HEK293 (cell line): ENCODE data around the gene PSD4.

Experiments used
- CTCF ChIP-seq: fragments of 450-650 bp; formaldehyde crosslinking; IDR thresholded peaks from 2 replicates; pipeline ENCODE4 v1.5.1; 2016; ENCODE audit warnings: missing biosample characterization, missing genetic modification characterization
- GLI4 ChIP-seq: fragments of 450-650 bp; formaldehyde crosslinking; IDR thresholded peaks from 2 replicates; pipeline ENCODE4 v1.5.1; 2016; ENCODE audit warnings: missing biosample characterization, missing genetic modification characterization
- KLF9 ChIP-seq: fragments of 450-650 bp; formaldehyde crosslinking; IDR thresholded peaks from 2 replicates; pipeline ENCODE4 v1.5.1; 2016; ENCODE audit warnings: missing biosample characterization, missing genetic modification characterization, low read depth
- PATZ1 ChIP-seq: fragments of 450-650 bp; formaldehyde crosslinking; IDR thresholded peaks from 2 replicates; pipeline ENCODE4 v1.5.1; 2016; ENCODE audit warnings: missing biosample characterization, missing genetic modification characterization
- ZBTB11 ChIP-seq: fragments of 450-650 bp; formaldehyde crosslinking; conservative IDR thresholded peaks from 2 replicates; pipeline ENCODE4 v1.5.1; 2016; ENCODE audit warnings: low read depth, missing biosample characterization, missing genetic modification characterization
- ZNF114 ChIP-seq: fragments of 450-650 bp; formaldehyde crosslinking; IDR thresholded peaks from 2 replicates; pipeline ENCODE4 v1.5.0; 2017; ENCODE audit warnings: missing biosample characterization, missing genetic modification characterization
- ZNF23 ChIP-seq: fragments of 450-650 bp; formaldehyde crosslinking; IDR thresholded peaks from 2 replicates; pipeline ENCODE4 v1.5.1; 2016; ENCODE audit warnings: missing biosample characterization, missing genetic modification characterization, borderline replicate concordance
- ZNF530 ChIP-seq: fragments of 450-650 bp; formaldehyde crosslinking; IDR thresholded peaks from 2 replicates; pipeline ENCODE4 v1.5.1; 2016; ENCODE audit warnings: low read depth, missing biosample characterization, missing genetic modification characterization
- ZNF561 ChIP-seq: fragments of 450-650 bp; IDR thresholded peaks from 2 replicates; pipeline ENCODE4 v1.5.1; 2018; ENCODE audit warnings: missing biosample characterization, missing genetic modification characterization, borderline replicate concordance

GRCh38 chr2:113207021-113207420 lies 33.2 kb downstream of the PSD4 start:
- TF ChIP-seq CTCF (tag by site-specific recombination) (no peak), ZNF530 (tag by site-specific recombination) (no peak), ZNF114 (tag by site-specific recombination) (no peak), ZNF23 (tag by site-specific recombination) (no peak), GLI4 (no peak), KLF9 (no peak), ZBTB11 (no peak), PATZ1 (no peak), ZNF561 (no peak)
